HG02943 (cell line): Measurements from ENCODE around the gene ANKRD29.
"Not testable (repeated sequence)": the region's sequence is repeated elsewhere in the genome, so short reads cannot be mapped to it uniquely, and the experiment has no call there.

Experiments used
- ATAC-seq: cut with Tn5 transposase; IDR thresholded peaks from one replicate; pipeline ENCODE4 v1.9.1; 2021; ENCODE audit warnings: mild to moderate bottlenecking, low read depth, moderate library complexity; ENCODE audit not compliant: unreplicated experiment

Gene ANKRD29

DNA sequence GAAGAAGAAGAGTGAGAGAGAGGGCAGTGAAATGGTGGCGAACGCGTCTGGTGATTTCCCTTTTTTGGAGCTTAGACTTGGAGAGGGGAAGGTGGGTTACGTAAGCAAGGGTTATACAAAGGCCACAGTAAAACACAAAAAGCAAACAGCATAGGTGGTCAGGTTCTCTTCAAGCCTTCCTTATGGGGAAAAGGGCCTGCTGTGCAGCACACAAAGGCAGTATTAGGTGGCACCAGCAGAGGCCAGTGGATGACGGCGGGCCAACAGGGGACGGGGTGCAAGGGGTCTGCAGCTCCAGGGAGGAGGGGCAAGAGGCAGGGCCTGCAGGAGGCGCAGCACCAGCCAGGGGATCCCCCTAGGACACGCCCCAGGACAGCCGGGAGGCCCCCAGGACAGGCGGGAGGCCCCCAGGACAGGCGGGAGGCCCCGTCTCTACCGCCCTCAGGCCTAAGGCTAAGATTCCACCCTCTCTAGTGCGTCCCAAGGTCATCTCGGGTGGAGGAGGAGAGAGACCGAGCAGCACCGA, 43.8 kb downstream of the ANKRD29 start:
- no peak for ATAC-seq

DNA sequence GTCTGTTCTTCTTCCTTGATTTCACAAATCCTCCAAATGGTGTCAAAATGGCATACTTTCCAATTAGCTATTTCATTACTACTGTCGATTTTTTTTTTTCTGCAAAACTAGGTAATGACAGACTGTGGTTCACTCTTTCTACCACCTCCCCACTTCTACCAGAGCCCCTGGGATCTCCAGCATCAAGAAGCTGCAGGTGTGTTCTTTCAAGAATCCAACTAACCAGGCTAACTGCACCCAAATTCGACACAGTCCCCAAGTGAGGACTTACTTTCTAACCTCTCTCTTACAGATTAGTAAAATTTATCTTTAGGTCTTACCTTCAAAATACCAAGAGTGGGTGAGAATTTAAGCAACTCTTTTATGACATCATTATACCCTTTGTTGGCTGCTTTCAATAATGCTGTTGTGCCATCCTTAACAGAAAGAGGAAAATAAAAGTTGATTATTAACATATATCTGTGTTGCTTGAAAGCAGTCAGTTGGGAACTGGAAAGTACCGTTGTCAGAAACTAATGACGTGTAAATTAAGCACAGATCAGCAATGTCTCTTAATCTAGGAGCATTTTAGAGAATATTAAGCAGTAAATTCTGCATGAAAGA, 45.2 kb downstream of the ANKRD29 start:
- ATAC-seq: peak; percentile 56

DNA sequence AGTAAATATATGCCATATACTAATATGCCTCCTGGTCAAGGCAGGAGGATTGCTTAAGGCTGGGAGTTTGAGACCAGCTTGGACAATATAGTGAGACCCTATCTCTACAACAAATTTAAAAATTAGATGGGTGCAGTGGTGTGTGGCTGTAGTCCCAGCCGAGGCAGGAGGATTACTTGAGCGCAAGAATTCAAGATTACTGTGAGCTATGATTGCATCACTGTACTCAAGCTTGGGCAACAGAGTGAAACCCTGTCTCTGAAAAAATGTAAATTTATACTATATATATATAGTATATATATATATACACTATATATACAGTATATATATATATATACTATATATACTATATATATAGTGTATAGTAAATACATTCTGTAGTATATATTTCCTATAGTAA, 46.5 kb downstream of the ANKRD29 start:
- no peak for ATAC-seq

- no peak for ATAC-seq
These were observed 47.8 kb downstream of the ANKRD29 start for GRCh38 chr18:23614891-23615290.

- ATAC-seq: no peak
These were observed 48.3 kb downstream of the ANKRD29 start for GRCh38 chr18:23614413-23614812.

DNA sequence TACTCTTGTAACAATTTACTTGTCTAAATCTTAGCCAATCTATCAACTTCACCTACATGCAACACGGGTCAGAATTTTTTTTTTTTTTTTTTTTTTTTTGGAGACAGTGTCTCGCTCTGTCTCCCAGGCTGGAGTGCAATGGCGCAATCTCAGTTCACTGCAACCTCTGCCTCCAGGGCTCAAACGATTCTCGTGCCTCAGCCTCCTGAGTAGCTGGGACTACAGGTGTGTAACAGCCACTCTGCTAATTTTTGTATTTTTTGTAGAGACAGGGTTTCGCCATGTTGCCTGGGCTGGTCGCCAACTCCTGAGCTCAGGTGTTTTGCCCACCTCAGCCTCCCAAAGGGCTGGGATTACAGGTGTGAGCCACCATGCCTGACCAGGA, 49.6 kb downstream of the ANKRD29 start:
- ATAC-seq: not testable (repeated sequence)

- no peak for ATAC-seq
These were observed 50.1 kb downstream of the ANKRD29 start for GRCh38 chr18:23612434-23613090.

- ATAC-seq: no peak
These were observed 53.2 kb downstream of the ANKRD29 start for GRCh38 chr18:23609390-23610023.

- no peak for ATAC-seq
These were observed 54.5 kb downstream of the ANKRD29 start for GRCh38 chr18:23608211-23608610.

- no peak for ATAC-seq
These were observed 56.8 kb downstream of the ANKRD29 start for GRCh38 chr18:23605941-23606340.

DNA sequence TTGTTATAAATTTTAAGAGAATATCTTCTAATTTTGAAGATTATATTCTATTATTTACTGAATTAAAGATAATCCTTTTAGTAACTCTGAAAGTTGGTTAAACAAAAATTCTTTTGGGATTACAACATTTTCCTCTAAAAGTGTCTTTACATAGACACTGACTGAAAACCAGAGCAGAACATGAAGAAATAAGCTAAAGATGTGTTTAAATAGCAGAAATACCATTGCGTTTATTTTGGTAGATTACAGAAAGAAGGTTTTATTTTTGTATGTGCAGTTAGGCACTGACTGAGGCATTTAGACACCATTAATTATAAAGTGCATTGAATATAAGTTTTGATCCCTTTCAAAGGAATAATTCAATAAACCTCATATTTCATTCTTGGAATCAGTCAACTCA, 62.9 kb downstream of the ANKRD29 start:
- ATAC-seq: no peak

DNA sequence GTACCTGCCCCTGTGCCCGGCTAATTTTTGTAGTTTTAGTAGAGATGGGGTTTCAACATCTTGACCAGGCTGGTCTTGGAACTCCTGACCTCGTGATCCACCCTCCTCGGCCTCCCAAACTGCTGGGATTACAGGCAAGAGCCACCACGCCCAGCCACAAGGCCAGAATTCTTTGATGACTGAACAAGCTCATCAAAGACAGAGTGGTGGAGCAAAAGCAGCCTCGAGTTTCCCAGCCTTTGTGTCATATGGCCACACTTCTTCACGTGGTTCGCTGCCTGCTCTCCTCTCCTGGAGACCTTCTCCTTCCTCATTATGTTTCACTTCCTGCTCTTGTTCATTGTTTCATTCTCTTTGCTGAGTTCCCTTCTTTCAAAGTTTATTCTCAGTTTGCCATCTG, 66.5 kb downstream of the ANKRD29 start:
- ATAC-seq: no peak

GRCh38 chr18:23595591-23595990, 67.1 kb downstream of the ANKRD29 start:
- no peak for ATAC-seq

GRCh38 chr18:23593720-23594119, 69.0 kb downstream of the ANKRD29 start:
- ATAC-seq: no peak

DNA sequence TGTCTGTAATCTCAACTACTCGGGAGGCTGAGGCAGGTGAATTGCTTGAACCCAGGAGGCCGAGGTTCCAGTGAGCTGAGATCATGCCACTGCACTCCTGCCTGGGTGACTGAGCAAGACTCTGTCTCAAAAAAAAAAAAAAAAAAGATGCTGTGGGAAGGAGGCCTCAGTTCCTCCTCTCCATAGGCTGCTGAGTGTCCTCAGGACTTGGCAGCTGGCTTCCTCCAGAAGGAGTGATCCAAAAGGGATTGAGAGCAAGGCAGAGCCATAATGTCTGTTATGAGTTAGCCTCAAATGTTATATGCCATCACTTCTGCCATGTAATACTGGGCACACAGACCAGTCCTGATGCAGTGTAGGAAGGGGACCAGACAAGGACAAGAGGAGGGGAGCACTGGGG, 69.8 kb downstream of the ANKRD29 start:
- no peak for ATAC-seq

DNA sequence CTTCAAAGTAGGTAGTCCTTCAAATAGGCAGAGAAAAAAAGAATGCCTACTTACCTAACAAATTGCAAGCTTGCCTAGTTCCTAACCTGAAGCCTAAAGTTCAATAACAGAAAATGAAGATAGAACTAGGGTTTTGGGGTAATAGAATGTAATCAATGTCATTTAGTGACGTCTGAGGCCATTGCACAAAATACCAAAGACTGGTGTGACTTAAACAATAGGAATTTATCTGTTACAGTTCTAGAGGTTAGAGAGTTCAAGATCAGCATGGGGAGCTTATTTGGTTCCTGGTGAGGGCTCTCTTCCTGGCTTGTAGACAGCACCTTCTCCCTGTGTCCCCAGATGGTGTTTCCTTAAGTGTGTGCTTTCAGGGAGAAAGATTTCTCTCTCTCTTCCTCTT, 71.7 kb downstream of the ANKRD29 start:
- ATAC-seq: no peak

GRCh38 chr18:23588836-23589560, 73.7 kb downstream of the ANKRD29 start:
- ATAC-seq: no peak

- no peak for ATAC-seq
These were observed 75.5 kb downstream of the ANKRD29 start for GRCh38 chr18:23587220-23587642.

- ATAC-seq: peak; percentile 88
These were observed 76.2 kb downstream of the ANKRD29 start, which contains the start of gene NPC1 for GRCh38 chr18:23586249-23587196. Gene NPC1 (minus strand): TSS chr18:23586506. CDS start chr18:23586343, 163 bp downstream.

GRCh38 chr18:23585897-23586248, 76.8 kb downstream of the ANKRD29 start:
- ATAC-seq: no peak
